ENCODE results near the gene SLC35E3. TPM values are rescaled to one million over a fixed set of nuclear protein-coding genes. Genes with fewer than 3 reads are reported as not detected.

Gene SLC35E3
- total RNA-seq, 4 donors from 2014 or later = 1.3 to 15.1 (median 4.9) TPM

DNA sequence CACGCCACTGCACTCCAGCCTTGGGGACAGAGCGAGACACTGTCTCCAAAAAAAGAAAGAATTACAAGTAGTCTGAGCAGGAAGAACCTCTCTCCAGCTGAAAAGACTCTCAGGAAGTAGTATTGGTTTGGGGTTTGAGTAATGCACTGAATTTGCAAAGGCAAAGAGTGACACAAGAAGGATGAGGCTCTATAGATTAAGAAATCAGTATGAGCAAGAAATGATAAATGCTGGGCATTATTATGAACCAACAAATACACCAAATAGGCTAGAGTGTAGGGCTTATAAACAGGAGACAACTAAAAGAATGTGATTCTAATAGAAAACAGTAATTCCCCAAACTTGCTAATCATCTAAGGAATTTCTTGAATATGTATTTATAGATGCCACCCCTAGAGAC lies 2.6 kb upstream of the SLC35E3 start:
- Histone ChIP-seq H3K27me3 (no peaks in the 10 kb centered on the region), H3K4me1 (peaks cover 0 to 25% (median 3%) of the 10 kb centered on the region in 3 donors), H3K4me3 (no peak overlapping the region), H3K9me3 (no peaks in the 10 kb centered on the region), H3K36me3 (peaks cover 0 to 47% of the 10 kb centered on the region in 2 donors), H3K27ac (no peak overlapping the region)
- TF ChIP-seq, protein P1, sequence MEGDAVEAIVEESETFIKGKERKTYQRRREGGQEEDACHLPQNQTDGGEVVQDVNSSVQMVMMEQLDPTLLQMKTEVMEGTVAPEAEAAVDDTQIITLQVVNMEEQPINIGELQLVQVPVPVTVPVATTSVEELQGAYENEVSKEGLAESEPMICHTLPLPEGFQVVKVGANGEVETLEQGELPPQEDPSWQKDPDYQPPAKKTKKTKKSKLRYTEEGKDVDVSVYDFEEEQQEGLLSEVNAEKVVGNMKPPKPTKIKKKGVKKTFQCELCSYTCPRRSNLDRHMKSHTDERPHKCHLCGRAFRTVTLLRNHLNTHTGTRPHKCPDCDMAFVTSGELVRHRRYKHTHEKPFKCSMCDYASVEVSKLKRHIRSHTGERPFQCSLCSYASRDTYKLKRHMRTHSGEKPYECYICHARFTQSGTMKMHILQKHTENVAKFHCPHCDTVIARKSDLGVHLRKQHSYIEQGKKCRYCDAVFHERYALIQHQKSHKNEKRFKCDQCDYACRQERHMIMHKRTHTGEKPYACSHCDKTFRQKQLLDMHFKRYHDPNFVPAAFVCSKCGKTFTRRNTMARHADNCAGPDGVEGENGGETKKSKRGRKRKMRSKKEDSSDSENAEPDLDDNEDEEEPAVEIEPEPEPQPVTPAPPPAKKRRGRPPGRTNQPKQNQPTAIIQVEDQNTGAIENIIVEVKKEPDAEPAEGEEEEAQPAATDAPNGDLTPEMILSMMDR (IDR thresholded peaks at IDR 0.05) = no peak
- no peak for TF ChIP-seq POLR2A (IDR thresholded peaks at IDR 0.05)
- no peak for TF ChIP-seq POLR2AphosphoS5 (IDR thresholded peaks at IDR 0.05)
- TF ChIP-seq EP300 (IDR thresholded peaks at IDR 0.05) = no peak
- WGBS, 2 donors (ENCODE audit: low coverage in 1 of 2) = 90% methylated on average over 2 of the region's 2 CpGs; no CpG with 5 or more reads in 1 of the 2 donors
- no peak for ATAC-seq

DNA sequence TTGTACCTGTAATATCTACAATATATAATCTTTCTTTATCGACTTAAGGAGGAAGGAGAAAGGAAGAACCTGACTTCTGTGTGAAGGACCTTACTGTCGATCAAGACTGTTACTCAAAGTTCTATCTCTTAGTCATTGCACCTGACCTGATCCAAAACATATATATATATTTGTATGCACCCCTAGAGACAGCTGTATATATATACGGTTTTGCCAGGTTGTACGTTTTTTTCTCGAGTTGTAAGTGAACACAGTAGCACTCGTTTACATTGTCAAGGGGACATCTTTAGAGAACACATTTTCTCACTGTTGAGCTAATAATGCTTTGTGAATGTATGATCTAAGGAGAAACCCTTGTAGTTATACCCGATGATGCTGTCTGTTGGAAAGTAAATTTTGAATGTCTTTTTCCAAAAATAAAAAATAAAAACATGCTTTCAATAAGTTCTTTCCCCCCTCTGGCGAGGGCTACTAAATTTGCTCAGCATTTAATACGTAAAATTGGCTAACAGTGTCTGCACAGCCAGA lies 536 bp upstream of the SLC35E3 start:
- peak overlapping the region; percentile 63 to 88 (median 81) for H3K27ac ChIP-seq
- H3K4me1 ChIP-seq = peaks cover 0 to 39% (median 3%) of the 10 kb centered on the region in 3 donors
- no peaks in the 10 kb centered on the region for H3K27me3 ChIP-seq
- H3K4me3 ChIP-seq = peak overlapping the region; percentile 56 to 76
- H3K9me3 ChIP-seq = no peaks in the 10 kb centered on the region
- H3K36me3 ChIP-seq = peaks cover 0 to 35% of the 10 kb centered on the region in 2 donors
- TF ChIP-seq, protein P1 (IDR thresholded peaks at IDR 0.05) = no peak
- no peak for TF ChIP-seq EP300 (IDR thresholded peaks at IDR 0.05)
- 32 to 45% methylated on average over 7 to 9 of the region's 9 CpGs for WGBS, 2 donors (ENCODE audit: low coverage in 1 of 2)
- peak; percentile 4 for ATAC-seq

DNA sequence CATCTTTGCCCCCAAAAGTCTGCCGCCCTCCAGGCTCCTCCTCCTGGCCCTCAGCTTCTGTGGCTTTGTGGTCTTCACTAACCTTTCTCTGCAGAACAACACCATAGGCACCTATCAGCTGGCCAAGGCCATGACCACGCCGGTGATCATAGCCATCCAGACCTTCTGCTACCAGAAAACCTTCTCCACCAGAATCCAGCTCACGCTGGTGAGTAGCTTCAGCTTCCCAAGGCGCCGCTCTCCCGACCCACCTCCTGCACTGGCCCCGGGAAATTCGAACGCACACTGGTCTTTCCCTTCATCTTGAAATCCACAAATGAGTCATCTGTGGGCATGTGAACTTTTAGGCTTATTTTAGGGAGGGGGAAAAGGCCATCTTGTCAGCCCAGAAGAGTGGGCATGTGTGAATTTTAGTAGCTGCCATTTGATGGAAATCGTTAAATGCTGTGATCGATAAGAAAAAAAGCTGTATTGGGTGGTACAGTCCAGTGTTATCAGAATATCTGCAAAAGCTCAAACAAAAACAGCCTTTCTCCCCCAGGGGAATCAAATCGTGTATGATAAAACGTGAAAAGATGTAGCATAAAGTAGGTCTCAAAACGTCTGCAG lies 700 bp downstream of the SLC35E3 start:
- peak overlapping the region; percentile 56 to 76 for H3K4me3 ChIP-seq
- TF ChIP-seq, protein P1 (IDR thresholded peaks at IDR 0.05) = no peak
- TF ChIP-seq EP300 (IDR thresholded peaks at IDR 0.05) (no peak), POLR2A (IDR thresholded peaks at IDR 0.05) (no peak), POLR2AphosphoS5 (IDR thresholded peaks at IDR 0.05) (no peak)
- WGBS, 2 donors (ENCODE audit: low coverage in 1 of 2) = 3 to 8% methylated on average over 4 to 13 of the region's 15 CpGs
- peak overlapping the region in 3 of 4 donors; percentile 78 to 88 (median 84) for H3K27ac ChIP-seq
- H3K9me3 ChIP-seq = no peaks in the 10 kb centered on the region
- H3K4me1 ChIP-seq = peaks cover 0 to 44% (median 3%) of the 10 kb centered on the region in 3 donors
- ATAC-seq = peak; percentile 47
- peaks cover 0 to 32% of the 10 kb centered on the region in 2 donors for H3K36me3 ChIP-seq
- no peaks in the 10 kb centered on the region for H3K27me3 ChIP-seq

DNA sequence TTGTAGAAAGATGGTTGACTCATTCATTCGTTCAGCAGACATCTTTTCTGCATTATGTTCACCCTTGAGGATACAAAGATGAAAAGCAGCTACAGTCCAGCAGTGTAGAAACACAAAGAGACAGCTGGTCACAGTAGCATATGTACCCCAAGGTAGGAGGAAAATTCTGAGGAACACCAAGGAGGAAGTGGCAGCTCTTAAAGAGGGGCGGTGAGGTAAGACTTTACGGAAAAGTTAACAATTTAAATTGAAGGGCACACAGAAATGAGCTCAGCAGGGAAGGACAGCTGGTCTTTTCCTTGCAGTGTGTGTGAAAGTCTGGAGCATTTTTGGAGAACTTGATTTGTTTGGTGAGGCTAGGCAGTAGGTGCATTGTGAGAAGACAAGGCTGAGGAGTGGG lies 3.5 kb downstream of the SLC35E3 start:
- ATAC-seq = no peak
- Histone ChIP-seq H3K9me3 (no peaks in the 10 kb centered on the region), H3K4me1 (peaks cover 0 to 44% (median 3%) of the 10 kb centered on the region in 3 donors), H3K4me3 (no peak overlapping the region), H3K36me3 (peaks cover 0 to 43% of the 10 kb centered on the region in 2 donors), H3K27me3 (no peaks in the 10 kb centered on the region), H3K27ac (no peak overlapping the region)
- WGBS, 2 donors (ENCODE audit: low coverage in 1 of 2) = 89% methylated on average over 2 to 3 of the region's 3 CpGs
- TF ChIP-seq POLR2AphosphoS5 (IDR thresholded peaks at IDR 0.05) (no peak), POLR2A (IDR thresholded peaks at IDR 0.05) (no peak), EP300 (IDR thresholded peaks at IDR 0.05) (no peak)
- TF ChIP-seq, protein P1 (IDR thresholded peaks at IDR 0.05) = no peak

DNA sequence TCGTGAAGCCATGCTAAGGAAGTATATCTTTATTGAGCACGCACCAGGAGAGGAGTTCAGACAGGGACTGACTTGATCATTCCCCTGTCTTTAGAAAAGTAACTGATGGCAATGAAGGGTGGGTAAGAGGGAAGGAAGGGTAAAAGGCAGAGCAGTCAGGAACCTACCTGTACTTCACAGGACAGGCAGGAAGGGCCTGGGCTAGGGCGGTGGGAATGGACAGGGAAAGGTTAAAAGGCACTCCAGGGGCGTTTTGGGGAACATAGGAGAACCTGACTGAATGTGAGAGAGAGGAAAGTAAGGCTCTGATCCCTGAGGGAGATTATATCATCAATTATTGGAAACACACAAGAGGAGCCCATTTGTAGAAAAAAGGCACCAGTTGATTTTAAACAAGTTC lies 3.9 kb downstream of the SLC35E3 start:
- Histone ChIP-seq H3K4me3 (no peak overlapping the region), H3K27ac (no peak overlapping the region), H3K27me3 (no peaks in the 10 kb centered on the region), H3K36me3 (peaks cover 0 to 47% of the 10 kb centered on the region in 2 donors), H3K4me1 (peaks cover 0 to 44% (median 3%) of the 10 kb centered on the region in 3 donors), H3K9me3 (no peaks in the 10 kb centered on the region)
- WGBS, 2 donors (ENCODE audit: low coverage in 1 of 2) = 66 to 87% methylated on average over 2 to 3 of the region's 4 CpGs
- TF ChIP-seq POLR2A (IDR thresholded peaks at IDR 0.05) (no peak), EP300 (IDR thresholded peaks at IDR 0.05) (no peak)
- TF ChIP-seq, protein P1 (IDR thresholded peaks at IDR 0.05) = no peak
- no peak for ATAC-seq
